ENCODE data around the gene FOXA2.

DNA sequence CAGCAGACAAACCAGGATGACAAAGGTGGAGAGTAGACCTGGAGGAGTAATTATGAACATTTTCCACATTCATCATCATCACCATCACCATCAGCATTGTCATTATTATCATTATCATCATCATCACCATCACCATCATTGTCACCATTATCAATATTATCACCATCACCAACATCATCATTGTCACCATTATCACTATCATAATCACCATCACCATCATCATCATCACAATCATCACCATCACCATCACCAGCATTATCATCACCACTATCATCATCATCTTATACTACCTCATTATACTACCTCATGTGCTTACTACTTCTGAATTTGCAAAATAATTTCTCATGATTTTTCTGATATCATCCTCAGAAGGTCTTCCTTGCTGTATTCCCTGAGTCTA, 39.3 kb downstream of the FOXA2 start:
- TF ChIP-seq POLR2AphosphoS5 (IDR thresholded peaks at IDR 0.05; ENCODE audit: low read depth, low read length) = no peak
- TF ChIP-seq POLR2A (IDR thresholded peaks at IDR 0.05; ENCODE audit: low read depth, low read length) = no peak
- TF ChIP-seq TAF1 (IDR thresholded peaks at IDR 0.05; ENCODE audit: low read depth, low read length) = no peak
- no peak for TF ChIP-seq PAX5 (IDR thresholded peaks at IDR 0.05; ENCODE audit: insufficient read depth, low read length, severe bottlenecking)
- no peak for TF ChIP-seq SPI1 (IDR thresholded peaks at IDR 0.05; ENCODE audit: low read depth, low read length)
- no peak for TF ChIP-seq POU2F2 (IDR thresholded peaks at IDR 0.05; ENCODE audit: low read depth, low read length)

Data from GM12891 (cell line).